ENCODE data around the gene ARHGAP31.
"Not testable (repeated sequence)": the region's sequence is repeated elsewhere in the genome, so short reads cannot be mapped to it uniquely, and the experiment has no call there.

Gene ARHGAP31

DNA sequence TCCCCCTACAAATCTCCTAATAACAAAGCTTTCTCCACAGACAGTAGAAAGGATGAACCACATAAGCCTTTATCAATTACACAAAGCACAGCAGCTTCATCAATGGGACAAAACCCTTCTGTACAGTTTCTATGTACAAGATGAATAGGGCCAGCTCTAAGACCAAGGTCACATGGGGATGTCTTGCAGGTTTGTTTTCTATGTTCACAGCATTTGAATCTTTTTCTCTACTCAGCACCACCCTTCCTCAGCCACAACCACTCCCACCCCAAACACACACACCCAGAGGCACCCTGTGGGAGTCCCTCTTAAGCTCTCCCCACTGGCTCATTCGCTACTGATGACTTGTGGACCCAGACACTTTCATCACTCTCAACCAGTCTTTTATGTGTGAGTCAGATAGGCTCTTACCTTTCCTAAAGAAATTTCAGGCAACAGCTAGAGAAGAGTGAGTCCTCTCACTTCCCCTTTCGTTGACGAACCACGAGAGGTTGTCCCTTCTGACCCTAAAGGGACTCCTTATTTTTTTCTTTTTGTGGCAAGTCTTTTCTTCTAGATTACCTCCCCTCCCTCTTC is 57.9 kb downstream of the ARHGAP31 start:
- no peak for DNase-seq

DNA sequence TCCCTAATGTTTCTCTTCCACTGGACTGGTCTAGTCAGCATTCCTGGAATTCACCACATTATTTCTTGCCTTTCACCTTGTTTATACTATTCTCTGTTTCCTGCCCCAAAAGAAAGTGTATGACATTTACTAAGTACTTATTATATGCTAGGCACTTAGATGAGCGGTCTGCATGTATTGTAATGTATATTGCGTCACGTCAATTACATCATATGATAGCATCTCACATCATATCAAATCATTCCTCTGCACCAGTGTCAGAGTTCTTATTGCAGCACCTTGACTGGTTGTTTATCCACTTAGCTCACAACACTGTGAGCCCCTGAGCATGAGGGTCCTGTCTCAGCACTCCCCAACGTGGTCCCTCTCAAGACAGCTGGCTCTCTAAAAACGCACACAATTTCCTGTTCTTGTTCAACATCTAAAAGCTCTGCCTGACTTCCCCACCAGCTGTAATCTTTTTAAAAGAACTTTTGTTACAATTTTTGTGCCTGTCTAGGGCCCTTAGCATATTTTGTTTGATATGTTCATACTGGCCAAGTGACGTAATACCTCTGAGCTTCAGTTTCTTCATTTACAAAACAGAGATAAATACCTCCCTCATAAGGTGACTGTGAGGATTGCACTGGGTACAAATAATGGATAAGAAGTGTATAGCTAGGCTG is 58.8 kb downstream of the ARHGAP31 start:
- DNase-seq, result no peak

DNA sequence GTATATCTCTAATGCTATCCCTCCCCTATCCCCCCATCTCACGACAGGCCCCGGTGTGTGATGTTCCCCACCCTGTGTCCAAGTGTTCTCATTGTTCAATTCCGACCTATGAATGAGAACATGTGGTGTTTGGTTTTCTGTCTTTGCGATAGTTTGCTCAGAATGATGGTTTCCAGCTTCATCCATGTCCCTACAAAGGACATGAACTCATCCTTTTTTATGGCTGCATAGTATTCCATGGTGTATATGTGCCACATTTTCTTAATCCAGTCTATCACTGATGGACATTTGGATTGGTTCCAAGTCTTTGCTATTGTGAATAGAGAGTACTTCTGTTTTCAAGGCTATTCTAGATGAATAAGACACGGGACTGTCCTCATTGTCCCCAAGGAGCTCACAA is 61.4 kb downstream of the ARHGAP31 start:
- DNase-seq, result not testable (repeated sequence)

DNA sequence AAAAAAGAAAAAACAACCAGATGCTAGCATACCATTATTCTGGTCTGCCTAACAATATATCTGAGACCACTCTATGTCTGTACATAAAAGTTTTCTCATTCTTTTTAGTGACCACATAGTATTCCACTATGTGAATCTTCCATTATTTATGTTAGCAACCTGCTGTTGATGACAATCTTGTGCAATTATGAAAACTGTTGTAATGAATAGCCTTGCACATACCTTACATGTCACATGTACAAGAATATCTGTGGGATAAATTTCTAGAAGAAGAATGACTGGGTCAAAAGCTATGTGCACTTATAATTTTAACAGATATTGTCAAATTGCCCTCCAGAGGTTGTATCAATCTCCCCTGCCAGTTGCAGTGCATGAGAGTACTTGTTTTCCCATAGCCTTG is 62.5 kb downstream of the ARHGAP31 start:
- DNase-seq, result no peak

GRCh38 chr3:119357190-119357589 is 63.0 kb downstream of the ARHGAP31 start:
- DNase-seq, result no peak

- no peak for DNase-seq
These were observed 65.5 kb downstream of the ARHGAP31 start for GRCh38 chr3:119359476-119360326.

DNA sequence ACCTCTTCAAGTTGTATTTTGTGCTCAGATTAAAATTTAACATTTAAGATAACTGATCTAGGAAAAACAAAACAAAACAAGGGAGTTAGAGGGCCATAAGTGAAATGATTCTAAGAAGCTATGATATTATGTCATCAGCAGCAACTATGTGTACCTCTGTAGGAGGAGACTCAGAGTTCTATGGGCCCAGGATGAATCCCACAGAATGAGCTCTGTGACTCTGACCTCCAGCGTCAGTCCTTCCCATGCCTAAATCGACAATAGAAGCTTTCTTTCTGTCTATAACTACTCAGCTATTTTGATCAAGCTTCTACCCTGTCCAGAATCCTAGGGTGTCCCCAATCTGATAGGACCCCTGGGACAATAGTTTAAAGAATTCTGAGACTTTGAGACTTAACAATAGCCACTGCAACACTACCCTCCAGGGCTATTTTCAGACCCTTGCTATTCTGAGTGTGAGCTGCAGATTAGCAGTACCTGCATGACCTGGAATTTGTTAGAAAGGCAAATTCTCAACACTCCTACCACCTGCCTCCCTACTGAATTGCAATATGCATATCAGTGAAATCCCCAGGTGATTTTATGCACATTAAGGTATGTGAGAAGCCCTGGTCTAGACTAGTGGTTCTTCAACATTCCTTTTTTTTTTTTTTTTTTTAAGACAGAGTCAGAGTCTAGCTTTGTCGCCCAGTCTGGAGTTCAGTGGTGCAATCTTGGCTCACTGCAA is 66.7 kb downstream of the ARHGAP31 start:
- DNase-seq, result no peak

GRCh38 chr3:119362010-119362409 is 67.8 kb downstream of the ARHGAP31 start:
- no peak for DNase-seq

DNA sequence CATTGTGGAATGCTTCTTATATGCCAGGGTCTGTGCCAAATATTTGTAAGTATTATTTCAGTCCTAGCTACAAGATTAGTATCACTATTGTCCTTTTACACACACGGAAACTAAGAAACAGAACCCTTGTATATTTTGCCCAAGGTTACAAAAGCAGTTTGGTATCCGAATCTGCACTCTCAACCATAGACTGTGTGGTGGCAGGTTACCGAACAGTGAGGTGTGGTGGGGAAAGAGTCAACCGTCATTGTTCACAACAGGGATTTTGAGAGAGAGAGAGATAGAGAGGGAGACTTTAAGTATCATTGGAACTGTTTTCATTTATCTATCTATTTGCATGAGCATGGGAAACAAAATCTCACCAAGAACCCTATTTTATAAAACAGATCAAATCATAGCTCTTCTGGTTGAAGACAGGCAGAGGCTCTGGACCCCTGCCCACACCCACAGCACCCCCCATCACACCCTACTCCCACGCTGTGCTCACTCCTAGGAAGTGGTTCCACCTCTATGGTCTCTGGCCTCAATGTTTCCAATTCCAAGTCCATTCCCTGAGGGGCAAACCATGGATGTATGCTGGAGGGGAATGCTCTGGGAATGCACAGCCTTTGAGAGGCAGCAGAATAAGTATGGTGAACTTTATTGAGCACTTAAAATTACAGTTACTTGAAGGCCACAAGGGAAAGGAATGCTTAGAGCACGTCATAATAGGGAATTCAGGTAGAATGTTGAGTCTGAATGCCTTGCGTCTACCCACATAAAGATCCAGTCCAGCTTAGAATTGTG is 69.0 kb downstream of the ARHGAP31 start:
- no peak for DNase-seq

DNA sequence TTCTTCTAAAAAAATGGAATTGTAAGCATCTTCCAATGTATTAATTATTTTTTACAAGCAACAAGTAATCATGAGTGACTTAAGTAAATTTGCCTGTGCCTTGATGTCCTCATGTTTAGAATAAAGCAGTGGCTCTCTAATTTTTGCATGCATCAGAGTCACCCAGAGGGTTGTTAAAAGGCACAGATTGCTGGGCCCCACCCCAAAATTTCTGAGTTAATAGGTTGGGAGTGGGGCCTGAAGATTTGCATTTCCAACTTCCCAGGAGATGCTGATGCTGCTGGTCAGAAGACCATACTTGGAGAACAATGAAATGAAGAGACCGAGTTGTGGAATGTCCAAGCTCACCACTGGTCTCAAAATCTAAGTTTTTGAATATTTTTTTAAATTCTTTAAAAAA is 70.2 kb downstream of the ARHGAP31 start:
- DNase-seq, result no peak

DNA sequence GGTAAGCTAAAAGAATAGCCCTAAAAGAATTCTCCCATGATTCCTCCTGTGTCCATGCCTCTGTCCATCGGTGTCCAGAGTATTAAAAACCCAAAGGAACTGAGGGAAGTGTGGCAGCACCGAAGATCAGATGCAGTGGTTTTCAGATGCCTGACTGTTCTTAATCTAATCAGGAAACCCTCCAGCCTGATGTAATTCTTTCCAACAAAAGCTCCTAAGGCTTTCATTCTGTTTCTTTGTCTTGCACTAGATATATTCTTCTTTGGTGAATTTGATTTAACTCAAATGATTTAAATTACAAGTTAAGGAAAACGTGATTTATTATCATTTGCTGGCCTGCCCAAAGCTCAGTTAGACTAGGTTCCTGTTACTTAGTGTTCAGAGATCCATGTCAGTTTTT is 71.2 kb downstream of the ARHGAP31 start:
- DNase-seq, result no peak

GRCh38 chr3:119367000-119367399 is 72.8 kb downstream of the ARHGAP31 start:
- no peak for DNase-seq

GRCh38 chr3:119368298-119368697 is 74.1 kb downstream of the ARHGAP31 start:
- DNase-seq, result no peak

DNA sequence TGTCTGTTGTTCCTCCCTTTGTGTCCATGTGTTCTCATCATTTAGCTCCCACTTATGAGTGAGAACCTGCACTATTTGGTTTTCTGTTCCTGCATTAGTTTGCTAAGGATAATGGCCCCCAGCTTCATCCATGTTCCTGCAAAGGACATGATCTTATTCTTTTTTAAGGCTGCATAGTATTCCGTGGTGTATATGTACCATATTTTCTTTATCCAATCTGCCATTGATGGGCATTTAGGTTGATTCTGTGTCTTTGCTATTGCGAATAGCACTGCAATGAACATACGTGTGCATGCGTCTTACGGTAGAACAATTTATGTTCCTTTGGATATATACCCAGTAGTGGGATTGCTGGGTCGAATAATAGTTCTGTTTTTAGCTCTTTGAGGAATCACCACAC is 77.6 kb downstream of the ARHGAP31 start:
- DNase-seq, result not testable (repeated sequence)

DNA sequence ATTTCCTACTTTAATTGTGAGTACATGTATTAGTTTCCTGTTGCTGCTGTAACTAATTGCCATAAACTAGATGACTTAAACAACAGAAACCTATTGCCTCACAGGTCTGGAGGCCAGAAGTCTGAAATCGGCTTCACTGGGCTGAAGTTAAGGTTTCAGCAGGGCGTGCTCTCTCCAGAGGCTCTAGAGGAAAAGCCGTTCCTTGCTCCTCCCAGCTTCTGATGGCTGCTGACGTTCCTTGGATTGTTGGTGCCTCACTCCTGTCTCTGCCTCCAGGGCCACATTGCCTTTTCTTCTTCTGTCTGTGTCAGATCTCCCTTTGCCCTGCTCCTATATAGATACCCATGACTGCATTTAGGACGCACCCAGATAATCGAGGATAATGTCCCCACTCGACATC is 80.9 kb downstream of the ARHGAP31 start:
- no peak for DNase-seq

- DNase-seq, result no peak
These were observed 81.3 kb downstream of the ARHGAP31 start for GRCh38 chr3:119375510-119375909.

DNA sequence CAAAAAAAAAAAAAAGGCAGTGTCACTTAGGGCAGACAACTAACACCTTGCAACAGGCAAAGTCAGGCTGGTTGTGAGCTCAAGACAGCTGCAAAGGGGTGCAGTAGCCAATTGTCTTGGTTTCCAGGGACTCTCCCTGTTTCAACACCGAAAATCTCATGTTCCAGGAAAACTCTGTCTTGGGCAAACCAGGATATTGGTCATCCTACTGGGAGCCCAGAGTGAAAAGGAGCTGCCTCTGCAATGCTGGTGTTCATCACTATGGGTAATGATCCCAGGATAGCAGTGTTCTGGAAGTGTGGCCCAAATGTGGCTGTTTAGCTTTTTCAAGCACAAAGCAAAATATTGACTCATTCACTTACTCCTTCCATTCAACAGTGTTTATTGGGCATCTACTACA is 82.6 kb downstream of the ARHGAP31 start:
- no peak for DNase-seq

- DNase-seq, result no peak
These were observed 84.1 kb downstream of the ARHGAP31 start for GRCh38 chr3:119378259-119378803.

- no peak for DNase-seq
These were observed 86.5 kb downstream of the ARHGAP31 start for GRCh38 chr3:119380697-119381096.

- no peak for DNase-seq
These were observed 88.0 kb downstream of the ARHGAP31 start for GRCh38 chr3:119382134-119382533.

DNA sequence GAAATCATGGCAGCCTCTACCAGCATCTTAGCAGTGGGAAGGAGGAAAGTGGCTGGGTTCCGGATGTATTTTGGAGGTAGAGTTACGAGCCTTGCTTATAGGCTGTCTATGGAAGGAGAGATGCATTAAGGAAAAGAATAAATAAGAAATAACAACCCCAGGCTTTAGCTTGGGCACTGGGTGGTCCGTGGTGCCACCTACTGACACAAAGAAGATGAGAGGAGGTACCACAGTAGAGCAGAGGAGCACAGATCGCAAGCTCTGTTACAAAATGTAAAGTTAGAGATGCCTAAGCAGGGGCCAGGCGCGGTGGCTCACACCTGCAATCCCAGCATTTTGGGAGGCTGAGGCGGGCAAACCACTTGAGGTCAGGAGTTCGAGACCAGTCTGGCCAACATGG is 94.4 kb downstream of the ARHGAP31 start:
- no peak for DNase-seq

DNA sequence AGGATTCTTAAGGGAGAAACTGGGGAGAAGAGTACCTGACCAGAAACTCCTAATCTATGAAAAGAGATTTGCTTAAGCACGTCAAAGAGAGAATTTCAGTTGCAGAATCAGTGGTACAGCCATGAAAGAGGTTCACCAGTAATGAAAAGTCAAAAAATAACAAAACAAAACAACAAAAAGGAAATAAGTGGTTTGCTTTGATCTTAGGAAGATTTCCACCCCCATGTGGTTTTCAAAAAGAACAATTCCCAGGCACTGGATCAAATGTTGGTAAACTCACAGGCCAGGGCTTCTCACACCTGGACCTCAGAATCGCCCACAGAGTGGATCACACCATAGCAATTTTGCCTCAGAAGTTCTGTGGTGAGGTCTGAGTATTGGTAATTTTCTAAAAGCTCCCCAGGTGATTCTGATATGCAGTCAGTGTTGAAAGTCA is 101.8 kb downstream of the ARHGAP31 start:
- no peak for DNase-seq
